ENCODE data around the gene FAM3C.

DNA sequence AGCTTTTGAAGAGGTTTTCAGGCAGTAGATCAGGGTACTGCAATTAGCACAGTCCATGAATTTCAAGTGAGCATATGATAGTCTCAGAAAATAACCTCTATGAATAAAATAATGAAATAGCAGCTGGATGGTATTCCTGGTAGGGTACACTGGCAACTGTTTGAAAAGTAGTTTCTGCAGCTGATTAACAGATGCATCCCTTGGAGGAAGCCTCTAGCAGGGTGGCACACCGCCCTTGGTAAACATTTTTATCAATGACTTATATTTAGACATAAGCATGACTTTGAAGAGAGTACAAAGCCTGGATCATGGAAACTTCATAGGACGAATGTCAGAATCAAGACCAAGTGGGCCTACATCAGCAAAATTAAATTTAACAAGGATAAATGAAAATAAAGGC is 40.5 kb downstream of the FAM3C start:
- TF ChIP-seq, protein P1, sequence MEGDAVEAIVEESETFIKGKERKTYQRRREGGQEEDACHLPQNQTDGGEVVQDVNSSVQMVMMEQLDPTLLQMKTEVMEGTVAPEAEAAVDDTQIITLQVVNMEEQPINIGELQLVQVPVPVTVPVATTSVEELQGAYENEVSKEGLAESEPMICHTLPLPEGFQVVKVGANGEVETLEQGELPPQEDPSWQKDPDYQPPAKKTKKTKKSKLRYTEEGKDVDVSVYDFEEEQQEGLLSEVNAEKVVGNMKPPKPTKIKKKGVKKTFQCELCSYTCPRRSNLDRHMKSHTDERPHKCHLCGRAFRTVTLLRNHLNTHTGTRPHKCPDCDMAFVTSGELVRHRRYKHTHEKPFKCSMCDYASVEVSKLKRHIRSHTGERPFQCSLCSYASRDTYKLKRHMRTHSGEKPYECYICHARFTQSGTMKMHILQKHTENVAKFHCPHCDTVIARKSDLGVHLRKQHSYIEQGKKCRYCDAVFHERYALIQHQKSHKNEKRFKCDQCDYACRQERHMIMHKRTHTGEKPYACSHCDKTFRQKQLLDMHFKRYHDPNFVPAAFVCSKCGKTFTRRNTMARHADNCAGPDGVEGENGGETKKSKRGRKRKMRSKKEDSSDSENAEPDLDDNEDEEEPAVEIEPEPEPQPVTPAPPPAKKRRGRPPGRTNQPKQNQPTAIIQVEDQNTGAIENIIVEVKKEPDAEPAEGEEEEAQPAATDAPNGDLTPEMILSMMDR (IDR thresholded peaks at IDR 0.05; ENCODE audit: insufficient read depth, low read length): no peak
- TF ChIP-seq GABPA (IDR thresholded peaks at IDR 0.05; ENCODE audit: low read depth): no peak
- TF ChIP-seq, protein P2, sequence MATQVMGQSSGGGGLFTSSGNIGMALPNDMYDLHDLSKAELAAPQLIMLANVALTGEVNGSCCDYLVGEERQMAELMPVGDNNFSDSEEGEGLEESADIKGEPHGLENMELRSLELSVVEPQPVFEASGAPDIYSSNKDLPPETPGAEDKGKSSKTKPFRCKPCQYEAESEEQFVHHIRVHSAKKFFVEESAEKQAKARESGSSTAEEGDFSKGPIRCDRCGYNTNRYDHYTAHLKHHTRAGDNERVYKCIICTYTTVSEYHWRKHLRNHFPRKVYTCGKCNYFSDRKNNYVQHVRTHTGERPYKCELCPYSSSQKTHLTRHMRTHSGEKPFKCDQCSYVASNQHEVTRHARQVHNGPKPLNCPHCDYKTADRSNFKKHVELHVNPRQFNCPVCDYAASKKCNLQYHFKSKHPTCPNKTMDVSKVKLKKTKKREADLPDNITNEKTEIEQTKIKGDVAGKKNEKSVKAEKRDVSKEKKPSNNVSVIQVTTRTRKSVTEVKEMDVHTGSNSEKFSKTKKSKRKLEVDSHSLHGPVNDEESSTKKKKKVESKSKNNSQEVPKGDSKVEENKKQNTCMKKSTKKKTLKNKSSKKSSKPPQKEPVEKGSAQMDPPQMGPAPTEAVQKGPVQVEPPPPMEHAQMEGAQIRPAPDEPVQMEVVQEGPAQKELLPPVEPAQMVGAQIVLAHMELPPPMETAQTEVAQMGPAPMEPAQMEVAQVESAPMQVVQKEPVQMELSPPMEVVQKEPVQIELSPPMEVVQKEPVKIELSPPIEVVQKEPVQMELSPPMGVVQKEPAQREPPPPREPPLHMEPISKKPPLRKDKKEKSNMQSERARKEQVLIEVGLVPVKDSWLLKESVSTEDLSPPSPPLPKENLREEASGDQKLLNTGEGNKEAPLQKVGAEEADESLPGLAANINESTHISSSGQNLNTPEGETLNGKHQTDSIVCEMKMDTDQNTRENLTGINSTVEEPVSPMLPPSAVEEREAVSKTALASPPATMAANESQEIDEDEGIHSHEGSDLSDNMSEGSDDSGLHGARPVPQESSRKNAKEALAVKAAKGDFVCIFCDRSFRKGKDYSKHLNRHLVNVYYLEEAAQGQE (IDR thresholded peaks at IDR 0.05; ENCODE audit: insufficient replicate concordance, low read depth): no peak
- TF ChIP-seq POLR2AphosphoS5 (IDR thresholded peaks at IDR 0.05; ENCODE audit: low read depth): no peak
- no peak for TF ChIP-seq SPI1 (IDR thresholded peaks at IDR 0.05; ENCODE audit: borderline replicate concordance, low read depth)
